ENCODE data around the gene FAM131C. TPM values are rescaled to one million over a fixed set of nuclear protein-coding genes. Genes with fewer than 3 reads are reported as not detected.

The FAM131C gene
- total RNA-seq, 2 donors from 2014 or later = not detected

DNA sequence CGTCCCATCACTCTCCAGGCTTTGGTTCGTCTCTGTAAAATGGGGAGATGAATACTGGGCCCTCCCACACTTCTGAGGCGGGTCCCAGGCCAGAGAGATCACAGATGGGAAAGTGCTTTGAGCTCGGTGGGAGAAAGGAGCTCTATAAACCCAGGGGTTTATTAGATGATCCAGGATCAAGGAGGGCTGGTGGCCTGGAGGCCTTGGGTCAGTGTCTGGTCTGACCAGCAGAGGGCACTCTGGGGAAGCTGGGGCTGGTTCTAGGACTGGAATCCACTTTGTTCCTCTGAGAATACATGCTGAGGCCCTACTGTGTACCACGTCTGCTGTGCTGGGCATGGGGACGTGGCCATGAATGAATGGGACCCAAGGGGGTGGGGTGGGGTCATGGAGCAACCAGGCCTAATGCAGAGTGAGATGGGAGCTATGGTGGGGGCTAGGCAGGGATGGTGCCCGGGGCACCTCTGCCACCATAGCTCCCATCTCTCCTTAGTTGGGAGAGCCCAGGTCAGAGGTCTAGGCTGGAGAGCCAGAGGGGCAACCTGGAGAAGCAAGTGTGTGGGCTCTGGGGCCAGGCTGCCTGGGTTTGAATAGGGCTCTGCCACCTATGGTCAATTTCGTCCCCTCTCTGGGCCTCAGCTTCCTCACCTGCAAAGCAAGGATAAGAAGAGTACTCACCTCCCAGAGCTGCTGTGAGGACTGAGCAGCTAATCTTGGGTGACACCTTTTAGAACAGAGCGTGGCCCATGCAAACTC is 9.0 kb upstream of the FAM131C start:
- intact Hi-C loops (cut with DNase I) = loop anchor here (2.0 to 5.0 kb wide), 2 partner anchors 72 to 270 kb away; partner anchors contain the start of gene FBXO42
- H3K27ac ChIP-seq = no peak overlapping the region
- DNase-seq (ENCODE audit: low spot score) = peak; percentile 52
- 69% methylated on average over 9 of the region's 9 CpGs for WGBS
- no peak overlapping the region for H3K4me3 ChIP-seq
- H3K36me3 ChIP-seq = no peaks in the 10 kb centered on the region
- no peaks in the 10 kb centered on the region for H3K27me3 ChIP-seq (replicated peaks; ENCODE audit: insufficient read depth)
- H3K9me3 ChIP-seq = no peaks in the 10 kb centered on the region
- H3K4me1 ChIP-seq (replicated peaks) = peaks cover 2% of the 10 kb centered on the region
- TF ChIP-seq POLR2AphosphoS5 (IDR thresholded peaks at IDR 0.05) (peak; percentile 34), POLR2A (IDR thresholded peaks at IDR 0.05) (no peak)
- TF ChIP-seq, protein P1, sequence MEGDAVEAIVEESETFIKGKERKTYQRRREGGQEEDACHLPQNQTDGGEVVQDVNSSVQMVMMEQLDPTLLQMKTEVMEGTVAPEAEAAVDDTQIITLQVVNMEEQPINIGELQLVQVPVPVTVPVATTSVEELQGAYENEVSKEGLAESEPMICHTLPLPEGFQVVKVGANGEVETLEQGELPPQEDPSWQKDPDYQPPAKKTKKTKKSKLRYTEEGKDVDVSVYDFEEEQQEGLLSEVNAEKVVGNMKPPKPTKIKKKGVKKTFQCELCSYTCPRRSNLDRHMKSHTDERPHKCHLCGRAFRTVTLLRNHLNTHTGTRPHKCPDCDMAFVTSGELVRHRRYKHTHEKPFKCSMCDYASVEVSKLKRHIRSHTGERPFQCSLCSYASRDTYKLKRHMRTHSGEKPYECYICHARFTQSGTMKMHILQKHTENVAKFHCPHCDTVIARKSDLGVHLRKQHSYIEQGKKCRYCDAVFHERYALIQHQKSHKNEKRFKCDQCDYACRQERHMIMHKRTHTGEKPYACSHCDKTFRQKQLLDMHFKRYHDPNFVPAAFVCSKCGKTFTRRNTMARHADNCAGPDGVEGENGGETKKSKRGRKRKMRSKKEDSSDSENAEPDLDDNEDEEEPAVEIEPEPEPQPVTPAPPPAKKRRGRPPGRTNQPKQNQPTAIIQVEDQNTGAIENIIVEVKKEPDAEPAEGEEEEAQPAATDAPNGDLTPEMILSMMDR (IDR thresholded peaks at IDR 0.05) = peak; percentile 81 to 89 (median 82)

- no peaks in the 10 kb centered on the region for H3K36me3 ChIP-seq
- no peak for DNase-seq (ENCODE audit: low spot score)
- H3K27ac ChIP-seq = no peak overlapping the region
- no peak overlapping the region for H3K4me3 ChIP-seq
- intact Hi-C loops (cut with DNase I) = loop anchor here (2.0 to 5.0 kb wide), 2 partner anchors 73 to 271 kb away; partner anchors contain the start of gene FBXO42
- no peaks in the 10 kb centered on the region for H3K27me3 ChIP-seq (replicated peaks; ENCODE audit: insufficient read depth)
- TF ChIP-seq, protein P1 (IDR thresholded peaks at IDR 0.05) = no peak
- TF ChIP-seq POLR2A (IDR thresholded peaks at IDR 0.05) (no peak), POLR2AphosphoS5 (IDR thresholded peaks at IDR 0.05) (no peak)
- peaks cover 2% of the 10 kb centered on the region for H3K4me1 ChIP-seq (replicated peaks)
- WGBS = 87% methylated on average over 9 of the region's 9 CpGs
- no peaks in the 10 kb centered on the region for H3K9me3 ChIP-seq
These were observed 8.2 kb upstream of the FAM131C start for GRCh38 chr1:16081636-16082035.

GRCh38 chr1:16080422-16081150 is 7.1 kb upstream of the FAM131C start:
- intact Hi-C loops (cut with DNase I) = loop anchor here (5.0 kb wide), 1 partner anchor 272 kb away; the partner anchor contains the start of gene FBXO42
- WGBS = 93% methylated on average over 5 of the region's 5 CpGs
- TF ChIP-seq POLR2A (IDR thresholded peaks at IDR 0.05) (no peak), POLR2AphosphoS5 (IDR thresholded peaks at IDR 0.05) (no peak)
- TF ChIP-seq, protein P1 (IDR thresholded peaks at IDR 0.05) = no peak
- no peak for DNase-seq (ENCODE audit: low spot score)
- H3K4me1 ChIP-seq (replicated peaks) = peaks cover 2% of the 10 kb centered on the region
- no peaks in the 10 kb centered on the region for H3K27me3 ChIP-seq (replicated peaks; ENCODE audit: insufficient read depth)
- H3K9me3 ChIP-seq = no peaks in the 10 kb centered on the region
- no peaks in the 10 kb centered on the region for H3K36me3 ChIP-seq
- no peak overlapping the region for H3K27ac ChIP-seq
- H3K4me3 ChIP-seq = no peak overlapping the region

DNA sequence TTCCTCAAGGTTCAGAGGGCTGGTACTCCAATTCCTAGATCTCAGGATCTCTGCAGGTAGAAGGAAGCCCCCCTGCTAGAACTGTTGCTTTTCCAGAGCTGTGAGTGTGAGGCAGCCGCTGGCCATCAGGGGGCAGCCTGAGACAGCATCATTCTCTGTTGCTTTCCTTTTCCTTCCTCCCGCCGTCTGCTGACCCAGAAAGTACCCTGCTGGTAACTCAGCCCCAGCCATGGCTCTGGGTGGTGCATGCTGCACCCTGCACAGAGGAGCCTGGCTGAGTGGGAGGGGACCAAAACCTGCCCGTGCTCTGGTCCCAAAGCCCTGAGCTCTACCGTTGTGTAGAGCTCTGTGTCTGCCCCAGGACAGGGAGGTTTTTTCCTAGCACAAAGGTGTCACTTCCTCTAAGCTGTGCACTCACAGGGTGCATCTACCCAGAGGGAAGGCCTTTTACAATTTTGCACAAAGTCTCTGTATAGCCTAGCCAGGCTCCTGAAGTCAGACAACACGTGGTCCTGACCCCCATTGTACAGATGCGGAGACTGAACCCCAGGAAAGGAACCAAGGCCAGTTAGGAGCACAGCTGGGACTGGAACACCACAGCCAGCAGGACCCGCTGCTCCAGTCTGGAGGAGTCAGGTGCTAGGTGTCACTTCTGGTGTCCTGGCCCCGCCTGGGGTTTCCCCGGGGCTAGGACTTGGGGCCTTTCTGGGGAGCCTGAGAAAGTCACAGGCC is 5.6 kb upstream of the FAM131C start:
- 34% methylated on average over 10 of the region's 10 CpGs for WGBS
- no peak overlapping the region for H3K4me3 ChIP-seq
- intact Hi-C loops (cut with DNase I) = loop anchor here (1.0 to 5.0 kb wide), 3 partner anchors 108 to 288 kb away; partner anchors contain the start of gene SZRD1

More for the DNA sequence above, 5.6 kb upstream of the FAM131C start:
- H3K27ac ChIP-seq = no peak overlapping the region
- TF ChIP-seq, protein P1 (IDR thresholded peaks at IDR 0.05) = peak; percentile 75 to 97 (median 90)
- TF ChIP-seq POLR2A (IDR thresholded peaks at IDR 0.05) = no peak
- TF ChIP-seq POLR2AphosphoS5 (IDR thresholded peaks at IDR 0.05) = peak; percentile 38
- H3K36me3 ChIP-seq = no peaks in the 10 kb centered on the region
- H3K9me3 ChIP-seq = no peaks in the 10 kb centered on the region
- no peaks in the 10 kb centered on the region for H3K27me3 ChIP-seq (replicated peaks; ENCODE audit: insufficient read depth)
- peaks cover 2% of the 10 kb centered on the region for H3K4me1 ChIP-seq (replicated peaks)
- peak; percentile 71 for DNase-seq (ENCODE audit: low spot score)

Measured in prostate gland (tissue), 2 donors.